Activated T-helper 1 cell treated with anti-CD3 and anti-CD28 coated beads, Interleukin-2, amount 50 U/mL, for 16 hours (primary cell): ENCODE data around the gene SQSTM1.

Source experiments
- DNase-seq, 2 donors: peaks; one replicate each; pipeline ENCODE4 v3.0.0-alpha.2; 2020; ENCODE audit warnings: low read depth in 1 of 2, low spot score in 1 of 2

Gene SQSTM1

GRCh38 chr5:179805529-179806249, 15.0 kb upstream of the SQSTM1 start:
- DNase-seq = no peak

- DNase-seq = peak in 1 of 2 donors; percentile 37
These were observed 14.3 kb upstream of the SQSTM1 start, which contains the start of gene MGAT4B for GRCh38 chr5:179806250-179807048. Gene MGAT4B (minus strand): TSS chr5:179806866. CDS start chr5:179806583, 283 bp downstream.

GRCh38 chr5:179812135-179812825, 8.4 kb upstream of the SQSTM1 start:
- no peak for DNase-seq

- DNase-seq = no peak
These were observed 7.6 kb upstream of the SQSTM1 start for GRCh38 chr5:179812997-179813607.

GRCh38 chr5:179814090-179814489, 6.6 kb upstream of the SQSTM1 start:
- no peak for DNase-seq

GRCh38 chr5:179815491-179816249, 5.0 kb upstream of the SQSTM1 start:
- DNase-seq = no peak

- no peak for DNase-seq
These were observed 4.3 kb upstream of the SQSTM1 start for GRCh38 chr5:179816401-179816795.

GRCh38 chr5:179816796-179817469, 3.8 kb upstream of the SQSTM1 start:
- no peak for DNase-seq

- DNase-seq = no peak
These were observed 3.2 kb upstream of the SQSTM1 start for GRCh38 chr5:179817470-179817840.

GRCh38 chr5:179817890-179818745, 2.6 kb upstream of the SQSTM1 start:
- DNase-seq = no peak

- DNase-seq = peak; percentile 78 to 82
These were observed 1.9 kb upstream of the SQSTM1 start for GRCh38 chr5:179818746-179819295.

- peak in 1 of 2 donors; percentile 27 for DNase-seq
These were observed 1.2 kb upstream of the SQSTM1 start for GRCh38 chr5:179819296-179820126.

- no peak for DNase-seq
These were observed 600 bp upstream of the SQSTM1 start for GRCh38 chr5:179820127-179820482.

- DNase-seq = peak; percentile 72 to 74
These were observed 773 bp downstream of the SQSTM1 start for GRCh38 chr5:179821298-179822058.

GRCh38 chr5:179822059-179822432, 1.3 kb downstream of the SQSTM1 start:
- DNase-seq = no peak

GRCh38 chr5:179822444-179822990, 1.8 kb downstream of the SQSTM1 start:
- DNase-seq = no peak
